K562 (cell line): ENCODE results near the gene NDUFS5. TPM values are rescaled to one million over a fixed set of nuclear protein-coding genes. Genes with fewer than 3 reads are reported as not detected.

ENCODE experiments used
- BCOR ChIP-seq: fragments of 450-650 bp; IDR thresholded peaks from 2 replicates; pipeline ENCODE4 v1.6.1; 2016
- GABPA ChIP-seq: fragments of 200-800 bp; sonication (Bioruptor generic); conservative IDR thresholded peaks from 2 replicates; pipeline ENCODE4 v1.6.1; 2016; ENCODE audit warnings: low read depth, missing genetic modification characterization, missing compliant biosample characterization
- HSF4 ChIP-seq: fragments of 250-450 bp; sonication (Bioruptor Pico); IDR thresholded peaks from 2 replicates; pipeline ENCODE4 v2.1.2; 2022; ENCODE audit warnings: mild to moderate bottlenecking, moderate library complexity, borderline replicate concordance
- MAFG ChIP-seq: fragments of 450-650 bp; conservative IDR thresholded peaks from 2 replicates; pipeline ENCODE4 v1.6.1; 2016; ENCODE audit warnings: missing genetic modification characterization, missing compliant biosample characterization
- MCM5 ChIP-seq: fragments of 450-650 bp; IDR thresholded peaks from 2 replicates; pipeline ENCODE4 v1.6.1; 2016; ENCODE audit warnings: low read depth
- NFIX ChIP-seq: fragments of 250-450 bp; sonication (Bioruptor Pico); IDR thresholded peaks from 2 replicates; pipeline ENCODE4 v1.4.0; 2020; ENCODE audit warnings: low read depth, mild to moderate bottlenecking, moderate library complexity
- POLR2A ChIP-seq: fragments of 450-650 bp; conservative IDR thresholded peaks from 2 replicates; pipeline ENCODE4 v1.6.1; 2016
- PTTG1 ChIP-seq: fragments of 450-650 bp; IDR thresholded peaks from 2 replicates; pipeline ENCODE4 v1.6.1; 2016; ENCODE audit warnings: low read depth, mild to moderate bottlenecking, missing genetic modification characterization, missing compliant biosample characterization
- ZBTB11 ChIP-seq, 3 experiments: fragments of 200-800 bp in 1 of 3; fragments of 250-450 bp in 1 of 3; fragments of 450-650 bp in 1 of 3; sonication (Bioruptor Pico) in 1 of 3; sonication (Bioruptor generic) in 1 of 3; formaldehyde crosslinking in 1 of 3; IDR thresholded peaks; 2 replicates each; pipeline versions ENCODE4 v1.6.1 to v1.8.0; 2016 to 2022; ENCODE audit warnings: mild to moderate bottlenecking in 2 of 3, missing genetic modification characterization in 2 of 3, missing compliant biosample characterization in 1 of 3, moderate library complexity in 1 of 3
- ZBTB17 ChIP-seq: fragments of 450-650 bp; formaldehyde crosslinking; IDR thresholded peaks from 2 replicates; pipeline ENCODE4 v1.4.0; 2020; ENCODE audit warnings: mild to moderate bottlenecking
- ZBTB40 ChIP-seq, 2 experiments: fragments of 450-650 bp in 1 of 2; sonication (generic) in 1 of 2; formaldehyde crosslinking in 1 of 2; IDR thresholded peaks; 2 replicates each; pipeline versions ENCODE4 v1.7.1 to v1.9.0; 2016 to 2022; ENCODE audit warnings: inconsistent platforms in 1 of 2, mild to moderate bottlenecking in 1 of 2, missing genetic modification reagents in 1 of 2
- ZBTB49 ChIP-seq: sonication (generic); formaldehyde crosslinking; IDR thresholded peaks from 2 replicates; pipeline ENCODE4 v1.8.0; 2022; ENCODE audit warnings: missing genetic modification reagents, mild to moderate bottlenecking, borderline replicate concordance
- polyA plus RNA-seq, 8 experiments: library from polyadenylated mRNA; depleted of rRNA in 4 of 8; stranded (reverse) in 5 of 8; unstranded in 3 of 8; fragments of >200 nt; fragmentation: Nextera tagmentation in 2 of 8; fragmentation: Illumina TruSeq in 1 of 8; extraction: Ambion mirVana in 2 of 8; extraction: Trizol in 1 of 8; gene quantifications; 2 replicates each; pipeline versions ENCODE4 v1.2.1 to v1.2.3, GENCODE V29; 2011 to 2014; ENCODE audit warnings: inconsistent platforms in 1 of 8, missing spikeins in 1 of 8
- total RNA-seq, 7 experiments: library from RNA; depleted of rRNA in 6 of 7; stranded (reverse); fragments of >200 nt in 6 of 7; fragmentation: Illumina TruSeq in 2 of 7; extraction: Trizol in 2 of 7; gene quantifications; 2 replicates each; pipeline versions ENCODE4 v1.2.1 to v1.2.3, GENCODE V29; 2011 to 2021; ENCODE audit warnings: low replicate concordance in 1 of 7

Gene NDUFS5
- total and polyA plus RNA-seq, 9 of the 15 experiments (the other 6 are each of a cell fraction or from before 2014, with no cell fraction given): 499 to 2,737 (median 1,281) TPM

- TF ChIP-seq ZBTB49 (no peak), BCOR (no peak), ZBTB17 (CRISPR knock-in tag) (no peak), ZBTB11 (CRISPR knock-in tag; IDR thresholded peaks at IDR 0.05) (no peak; a peak in 1 of 6 replicates), POLR2A (no peak), ZBTB40 (IDR thresholded peaks at IDR 0.05) (0 out of 2 replicates have a peak, but pooled peaks have one; percentile 35), ZBTB40 (CRISPR knock-in tag; IDR thresholded peaks at IDR 0.05) (no peak), MCM5 (no peak), NFIX (no peak), MAFG (tag) (no peak), HSF4 (CRISPR knock-in tag) (no peak), GABPA (tag) (no peak), PTTG1 (tag) (no peak)
Measured at GRCh38 chr1:38992412-38993111, 33.6 kb upstream of the NDUFS5 start (continued).
